Neural cell (in vitro differentiated cells): Measurements from ENCODE around the gene CREBBP. TPM values are rescaled to one million over a fixed set of nuclear protein-coding genes. Genes with fewer than 3 reads are reported as not detected.

ENCODE experiments used
- H2AFZ ChIP-seq: fragments of 200-600, 300-800 bp; sonication (generic), shearing (Covaris generic); 2 replicates; pipeline ENCODE4 v1.6.0; 2014; ENCODE audit warnings: low read depth, mild to moderate bottlenecking, antibody characterized with exemption, low read length, moderate library complexity
- H3F3A ChIP-seq: fragments of 200-600 bp; shearing (Covaris generic); 2 replicates; pipeline ENCODE4 v1.6.1; 2016; ENCODE audit warnings: mild to moderate bottlenecking, moderate library complexity, mixed read lengths, antibody characterized with exemption, low read length; ENCODE audit not compliant: insufficient read depth, poor library complexity, severe bottlenecking
- H3K27ac ChIP-seq: fragments of 200-600, 300-800 bp; sonication (generic), shearing (Covaris generic); 2 replicates; pipeline ENCODE4 v1.5.1; 2014; ENCODE audit warnings: mild to moderate bottlenecking, low read length, moderate library complexity
- H3K27me3 ChIP-seq: fragments of 300-800, 200-600 bp; sonication (generic), shearing (Covaris generic); 2 replicates; pipeline ENCODE4 v1.6.0; 2014; ENCODE audit warnings: mild to moderate bottlenecking, low read depth, low read length, moderate library complexity; ENCODE audit not compliant: insufficient read depth
- H3K36me3 ChIP-seq: fragments of 300-800, 200-600 bp; sonication (generic), shearing (Covaris generic); 2 replicates; pipeline ENCODE4 v1.5.1; 2014; ENCODE audit warnings: mild to moderate bottlenecking, antibody characterized with exemption, low read length, moderate library complexity; ENCODE audit not compliant: insufficient read depth
- H3K4me2 ChIP-seq: fragments of 300-800, 200-600 bp; sonication (generic), shearing (Covaris generic); 2 replicates; pipeline ENCODE4 v1.6.0; 2014; ENCODE audit warnings: mild to moderate bottlenecking, low read length
- H3K4me3 ChIP-seq: fragments of 300-800, 200-600 bp; sonication (generic), shearing (Covaris generic); 2 replicates; pipeline ENCODE4 v1.5.1; 2014; ENCODE audit warnings: mild to moderate bottlenecking, low read length, moderate library complexity
- H3K79me2 ChIP-seq: fragments of 200-600 bp; shearing (Covaris generic); replicated peaks from 2 replicates; pipeline ENCODE4 v1.6.0; 2014; ENCODE audit warnings: mild to moderate bottlenecking, low read length, moderate library complexity; ENCODE audit not compliant: insufficient read depth
- H3K9ac ChIP-seq: fragments of 300-800, 200-600 bp; sonication (generic), shearing (Covaris generic); 2 replicates; pipeline ENCODE4 v1.6.1; 2016; ENCODE audit warnings: mild to moderate bottlenecking, low read length, mixed read lengths
- H3K9me2 ChIP-seq: fragments of 200-600 bp; shearing (Covaris generic); 2 replicates; pipeline ENCODE4 v1.6.1; 2016; ENCODE audit warnings: mild to moderate bottlenecking, low read length, mixed read lengths; ENCODE audit not compliant: insufficient read depth
- H3K9me3 ChIP-seq: fragments of 200-600, 300-800 bp; sonication (generic), shearing (Covaris generic); 2 replicates; pipeline ENCODE4 v1.6.1; 2016; ENCODE audit warnings: mild to moderate bottlenecking, mixed run types, low read length, moderate library complexity, mixed read lengths
- H4K20me1 ChIP-seq: fragments of 200-600 bp; shearing (Covaris generic); 2 replicates; pipeline ENCODE4 v1.6.1; 2016; ENCODE audit warnings: mild to moderate bottlenecking, mixed run types; ENCODE audit not compliant: insufficient read depth
- EP300 ChIP-seq: fragments of 450-650 bp; conservative IDR thresholded peaks from 2 replicates; pipeline ENCODE4 v1.6.1; 2014; ENCODE audit warnings: antibody characterized with exemption, mild to moderate bottlenecking, moderate library complexity; ENCODE audit not compliant: poor library complexity, severe bottlenecking
- EZH2 ChIP-seq: fragments of 200-600, 300-800 bp; shearing (Covaris generic), sonication (generic); IDR thresholded peaks from 2 replicates; pipeline ENCODE4 v1.6.1; 2014; ENCODE audit warnings: antibody characterized with exemption, low read length, borderline replicate concordance, mild to moderate bottlenecking; ENCODE audit not compliant: insufficient read depth, poor library complexity, severe bottlenecking
- MXI1 ChIP-seq: fragments of 450-650 bp; conservative IDR thresholded peaks from 2 replicates; pipeline ENCODE4 v1.6.1; 2014; ENCODE audit warnings: antibody characterized with exemption, mild to moderate bottlenecking; ENCODE audit not compliant: poor library complexity, severe bottlenecking
- POLR2AphosphoS5 ChIP-seq: IDR thresholded peaks from 2 replicates; pipeline ENCODE4 v1.6.1; 2012
- RAD21 ChIP-seq: fragments of 450-650 bp; conservative IDR thresholded peaks from 2 replicates; pipeline ENCODE4 v1.6.1; 2014; ENCODE audit warnings: antibody characterized with exemption, mild to moderate bottlenecking, moderate library complexity
- REST ChIP-seq: IDR thresholded peaks from 2 replicates; pipeline ENCODE4 v1.6.1; 2012; ENCODE audit warnings: borderline replicate concordance
- SMC3 ChIP-seq: fragments of 450-650 bp; conservative IDR thresholded peaks from 2 replicates; pipeline ENCODE4 v1.6.1; 2014; ENCODE audit warnings: antibody characterized with exemption, mild to moderate bottlenecking, moderate library complexity; ENCODE audit not compliant: poor library complexity
- polyA plus RNA-seq: library from polyadenylated mRNA; depleted of rRNA; stranded (reverse); fragments of >200 nt; gene quantifications from 2 replicates; pipeline ENCODE4 v1.2.3, GENCODE V29; 2014

The CREBBP gene
- polyA plus RNA-seq, 1 donor from 2014 or later: 3.3 TPM

GRCh38 chr16:3825103-3825502, 55.4 kb downstream of the CREBBP start:
- no peak overlapping the region for H2AFZ ChIP-seq
- H3K4me3 ChIP-seq: no peak overlapping the region
- peaks cover 94% of the 10 kb centered on the region for H3K79me2 ChIP-seq
- no peaks in the 10 kb centered on the region for H3F3A ChIP-seq
- no peaks in the 10 kb centered on the region for H3K27me3 ChIP-seq
- H4K20me1 ChIP-seq: peaks cover 9% of the 10 kb centered on the region
- no peak overlapping the region for H3K27ac ChIP-seq
- TF ChIP-seq EZH2 (no peak), RAD21 (no peak), MXI1 (no peak)
- H3K9ac ChIP-seq: no peak overlapping the region
- H3K4me2 ChIP-seq: no peak overlapping the region
- H3K36me3 ChIP-seq: no peaks in the 10 kb centered on the region
- no peaks in the 10 kb centered on the region for H3K9me3 ChIP-seq
- no peaks in the 10 kb centered on the region for H3K9me2 ChIP-seq

DNA sequence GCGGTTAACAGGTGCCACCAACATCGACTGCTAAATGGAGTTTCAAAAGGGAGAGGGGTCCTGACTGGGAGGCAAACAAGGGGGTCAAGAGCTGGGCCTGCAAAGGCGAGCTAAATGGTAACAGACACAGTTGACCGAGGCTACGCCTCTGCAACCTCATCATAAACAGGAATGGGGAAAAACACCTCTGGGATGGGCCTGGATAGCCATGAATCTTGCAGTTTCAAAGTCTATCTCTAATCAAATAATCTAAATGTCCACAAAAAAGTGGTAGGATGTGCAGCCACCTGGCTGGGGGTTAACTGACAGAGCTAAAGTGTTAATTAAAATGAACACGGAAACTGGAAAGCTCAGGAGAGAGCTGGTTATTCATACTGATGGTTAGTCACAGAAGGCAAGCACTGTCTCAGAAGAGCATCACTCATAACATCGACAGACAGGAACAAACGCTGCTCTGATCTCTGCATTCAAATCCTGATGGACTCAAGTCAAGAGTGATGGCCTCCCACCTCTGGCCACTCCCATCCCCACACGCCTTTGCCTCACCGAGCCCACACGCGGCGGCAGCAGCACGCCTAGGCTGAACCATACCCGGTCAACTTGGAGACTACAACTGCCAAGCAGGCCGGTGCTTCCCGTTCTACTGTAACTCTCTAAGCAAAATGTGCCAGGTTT, 56.3 kb downstream of the CREBBP start:
- TF ChIP-seq SMC3 (no peak), MXI1 (no peak), REST (no peak), EP300 (no peak)
- Histone ChIP-seq H3K79me2 (peaks cover 94% of the 10 kb centered on the region), H3K9ac (no peak overlapping the region), H3F3A (no peaks in the 10 kb centered on the region), H3K36me3 (no peaks in the 10 kb centered on the region), H3K9me2 (no peaks in the 10 kb centered on the region), H3K27me3 (no peaks in the 10 kb centered on the region), H4K20me1 (peaks cover 9% of the 10 kb centered on the region), H3K27ac (no peak overlapping the region), H3K4me2 (no peak overlapping the region), H2AFZ (no peak overlapping the region), H3K9me3 (no peaks in the 10 kb centered on the region), H3K4me3 (peak overlapping the region; percentile 12)

- peaks cover 9% of the 10 kb centered on the region for H4K20me1 ChIP-seq
Measured at GRCh38 chr16:3823427-3823826, 57.1 kb downstream of the CREBBP start.

More at GRCh38 chr16:3823427-3823826, 57.1 kb downstream of the CREBBP start:
- H3K27me3 ChIP-seq: no peaks in the 10 kb centered on the region
- H3K9me3 ChIP-seq: no peaks in the 10 kb centered on the region
- peaks cover 94% of the 10 kb centered on the region for H3K79me2 ChIP-seq
- no peak overlapping the region for H3K27ac ChIP-seq
- H3K4me3 ChIP-seq: no peak overlapping the region
- H3K9ac ChIP-seq: no peak overlapping the region
- no peak overlapping the region for H3K4me2 ChIP-seq
- no peaks in the 10 kb centered on the region for H3F3A ChIP-seq
- H3K9me2 ChIP-seq: no peaks in the 10 kb centered on the region
- H2AFZ ChIP-seq: no peak overlapping the region
- no peak for TF ChIP-seq POLR2AphosphoS5
- TF ChIP-seq RAD21: no peak
- no peak for TF ChIP-seq SMC3
- no peaks in the 10 kb centered on the region for H3K36me3 ChIP-seq
